ENCODE measurements around the gene PARVA. TPM values are rescaled to one million over a fixed set of nuclear protein-coding genes. Genes with fewer than 3 reads are reported as not detected.

The PARVA gene
- total RNA-seq, 1 donor from 2014 or later, result 55.1 TPM

- DNase-seq (ENCODE audit: extremely low read depth, low read depth, low spot score), result no peak
Observed at GRCh38 chr11:12455938-12456337, 78.6 kb downstream of the PARVA start.

GRCh38 chr11:12456651-12457579 is 79.5 kb downstream of the PARVA start:
- DNase-seq (ENCODE audit: extremely low read depth, low read depth, low spot score), result no peak

- DNase-seq (ENCODE audit: extremely low read depth, low read depth, low spot score), result no peak
Observed at GRCh38 chr11:12458042-12458441, 80.7 kb downstream of the PARVA start.

GRCh38 chr11:12459374-12459773 is 82.0 kb downstream of the PARVA start:
- no peak for DNase-seq (ENCODE audit: extremely low read depth, low read depth, low spot score)

GRCh38 chr11:12459865-12460444 is 82.6 kb downstream of the PARVA start:
- no peak for DNase-seq (ENCODE audit: extremely low read depth, low read depth, low spot score)

GRCh38 chr11:12460466-12460865 is 83.1 kb downstream of the PARVA start:
- DNase-seq (ENCODE audit: extremely low read depth, low read depth, low spot score), result no peak

- no peak for DNase-seq (ENCODE audit: extremely low read depth, low read depth, low spot score)
Observed at GRCh38 chr11:12461516-12461915, 84.1 kb downstream of the PARVA start.

- DNase-seq (ENCODE audit: extremely low read depth, low read depth, low spot score), result no peak
Observed at GRCh38 chr11:12464303-12464702, 86.9 kb downstream of the PARVA start.

GRCh38 chr11:12465332-12465731 is 88.0 kb downstream of the PARVA start:
- DNase-seq (ENCODE audit: extremely low read depth, low read depth, low spot score), result no peak

- no peak for DNase-seq (ENCODE audit: extremely low read depth, low read depth, low spot score)
Observed at GRCh38 chr11:12467610-12468009, 90.2 kb downstream of the PARVA start.

- no peak for DNase-seq (ENCODE audit: extremely low read depth, low read depth, low spot score)
Observed at GRCh38 chr11:12469451-12469850, 92.1 kb downstream of the PARVA start.

- no peak for DNase-seq (ENCODE audit: extremely low read depth, low read depth, low spot score)
Observed at GRCh38 chr11:12470236-12470635, 92.9 kb downstream of the PARVA start.

- no peak for DNase-seq (ENCODE audit: extremely low read depth, low read depth, low spot score)
Observed at GRCh38 chr11:12472401-12473005, 95.1 kb downstream of the PARVA start.

GRCh38 chr11:12473381-12473780 is 96.0 kb downstream of the PARVA start:
- no peak for DNase-seq (ENCODE audit: extremely low read depth, low read depth, low spot score)

GRCh38 chr11:12474871-12475270 is 97.5 kb downstream of the PARVA start:
- DNase-seq (ENCODE audit: extremely low read depth, low read depth, low spot score), result no peak

- no peak for DNase-seq (ENCODE audit: extremely low read depth, low read depth, low spot score)
Observed at GRCh38 chr11:12478743-12479142, 101.4 kb downstream of the PARVA start.

GRCh38 chr11:12480401-12480800 is 103.0 kb downstream of the PARVA start:
- DNase-seq (ENCODE audit: extremely low read depth, low read depth, low spot score), result no peak

- no peak for DNase-seq (ENCODE audit: extremely low read depth, low read depth, low spot score)
Observed at GRCh38 chr11:12482839-12483238, 105.5 kb downstream of the PARVA start.

GRCh38 chr11:12483604-12484003 is 106.2 kb downstream of the PARVA start:
- no peak for DNase-seq (ENCODE audit: extremely low read depth, low read depth, low spot score)

GRCh38 chr11:12485328-12485727 is 108.0 kb downstream of the PARVA start:
- no peak for DNase-seq (ENCODE audit: extremely low read depth, low read depth, low spot score)

- DNase-seq (ENCODE audit: extremely low read depth, low read depth, low spot score), result no peak
Observed at GRCh38 chr11:12489246-12489772, 111.9 kb downstream of the PARVA start.

- no peak for DNase-seq (ENCODE audit: extremely low read depth, low read depth, low spot score)
Observed at GRCh38 chr11:12494699-12495098, 117.3 kb downstream of the PARVA start.
